ENCODE results near the gene LRRC4C.
"Not testable (repeated sequence)": the region's sequence is repeated elsewhere in the genome, so short reads cannot be mapped to it uniquely, and the experiment has no call there.

The LRRC4C gene

DNA sequence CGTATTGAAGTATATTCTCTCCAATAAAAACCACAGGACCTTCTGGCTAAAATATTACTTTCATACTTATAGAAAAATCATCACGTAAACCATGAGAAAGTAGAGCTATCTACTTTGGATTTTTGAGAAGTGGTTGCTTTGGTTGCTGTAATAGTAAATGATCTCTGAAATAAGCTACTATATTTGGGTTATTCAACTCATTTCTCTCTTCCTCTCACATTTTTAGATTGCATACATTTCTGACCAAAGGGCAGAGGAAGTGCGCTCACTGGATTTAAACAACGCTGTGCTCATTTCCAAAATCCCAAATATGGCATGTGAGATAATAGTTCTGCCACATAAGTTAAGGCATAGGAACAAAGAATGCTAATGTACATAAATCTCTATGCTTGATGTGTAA is 357.0 kb downstream of the LRRC4C start:
- DNase-seq, result no peak

DNA sequence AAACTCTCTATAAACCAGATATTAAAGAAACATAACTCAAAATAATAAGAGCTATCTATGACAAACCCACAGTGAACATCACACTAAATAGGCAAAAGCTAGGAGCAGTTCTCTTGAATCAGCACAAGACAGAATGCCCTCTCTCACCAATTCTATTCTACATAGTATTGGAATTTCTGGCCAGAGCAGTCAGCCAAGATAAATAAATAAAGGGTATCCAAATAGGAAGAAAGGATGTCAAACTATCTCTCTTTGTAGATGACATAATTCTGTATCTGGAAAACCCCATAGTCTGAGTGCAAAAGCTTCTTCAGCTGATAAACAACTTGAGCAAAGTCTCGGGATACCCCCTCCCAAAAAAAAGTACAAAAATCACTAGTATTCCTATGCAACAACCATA is 359.8 kb downstream of the LRRC4C start:
- no peak for DNase-seq

DNA sequence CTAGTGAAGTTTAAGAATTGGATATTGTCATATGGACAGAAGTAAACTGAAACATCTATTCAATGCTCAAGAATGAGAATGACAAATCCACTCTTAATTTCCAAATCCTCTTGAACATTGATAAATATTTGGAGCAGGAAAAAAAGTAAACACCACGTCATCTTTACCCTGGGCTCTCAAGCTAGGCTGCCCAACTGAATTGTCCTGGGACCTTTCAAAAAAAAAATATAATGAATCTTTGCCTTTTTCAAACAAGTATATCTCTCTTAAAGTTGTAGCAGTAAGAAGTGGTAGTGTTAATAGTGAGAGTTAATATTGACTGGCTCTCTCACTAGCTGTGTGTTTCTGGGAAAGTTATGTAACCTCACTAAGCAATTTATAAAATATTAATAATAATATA is 374.3 kb downstream of the LRRC4C start:
- no peak for DNase-seq

DNA sequence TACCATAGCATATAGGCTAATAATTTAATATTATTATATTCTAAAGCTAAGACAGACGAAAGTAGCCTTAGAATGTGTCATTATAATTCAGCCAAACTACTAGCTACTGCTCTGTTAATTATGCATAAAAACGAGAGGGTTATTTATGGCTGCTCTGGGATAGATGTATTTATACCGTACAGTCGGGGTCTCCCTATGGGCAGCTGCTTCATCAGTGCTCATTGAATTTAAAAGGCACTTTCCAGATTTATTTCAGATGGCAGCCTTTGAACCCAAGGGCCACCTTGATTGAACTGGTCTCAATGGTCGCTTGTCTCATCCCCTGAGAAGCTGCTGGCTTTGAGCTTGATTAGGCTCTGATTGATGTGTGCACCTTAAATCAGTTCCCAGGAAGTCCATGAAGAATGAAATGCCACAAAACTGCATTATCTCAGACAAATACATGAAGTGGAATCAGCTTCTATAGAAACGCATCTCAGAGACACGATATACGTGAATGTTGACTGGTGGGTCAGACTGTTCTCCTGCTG is 377.6 kb downstream of the LRRC4C start:
- no peak for DNase-seq

DNA sequence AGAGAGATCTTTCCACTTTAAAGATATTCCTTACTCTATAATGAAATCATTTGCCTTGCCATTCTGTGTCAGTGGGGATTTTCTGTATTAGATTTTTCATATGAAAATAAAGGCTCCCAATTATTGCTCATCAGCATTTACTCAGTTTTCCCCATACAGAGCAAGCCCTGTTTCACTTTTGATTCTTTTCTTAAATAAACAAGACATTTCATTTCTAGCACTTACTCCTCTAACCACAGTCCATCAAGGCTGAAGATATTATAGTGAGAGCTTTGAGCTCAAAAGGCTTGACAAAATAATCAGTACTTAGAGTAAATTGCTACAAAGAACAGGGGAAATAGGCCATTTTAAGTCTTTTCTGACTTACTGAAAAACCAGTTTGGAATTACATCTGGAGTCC is 385.1 kb downstream of the LRRC4C start:
- DNase-seq, result no peak

DNA sequence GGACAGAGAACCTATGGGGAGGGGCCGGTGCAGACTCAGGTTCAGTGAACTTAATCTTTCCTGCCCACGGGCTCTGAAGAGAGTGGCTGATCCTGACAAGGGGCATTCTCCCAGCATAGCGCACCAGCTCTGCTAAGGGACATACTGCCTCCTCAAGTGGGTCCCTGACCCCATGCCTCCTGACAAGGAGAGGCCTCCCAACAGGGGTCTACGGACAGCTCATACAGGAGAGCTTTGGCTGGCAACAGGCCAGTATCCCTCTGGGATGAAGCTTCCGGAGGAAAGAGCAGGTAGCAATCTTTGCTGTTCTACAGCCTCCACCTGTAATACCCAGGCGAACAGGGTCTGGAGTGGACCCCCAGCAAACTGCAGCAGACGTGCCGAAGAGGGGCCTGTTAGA is 394.0 kb downstream of the LRRC4C start:
- DNase-seq, result no peak

DNA sequence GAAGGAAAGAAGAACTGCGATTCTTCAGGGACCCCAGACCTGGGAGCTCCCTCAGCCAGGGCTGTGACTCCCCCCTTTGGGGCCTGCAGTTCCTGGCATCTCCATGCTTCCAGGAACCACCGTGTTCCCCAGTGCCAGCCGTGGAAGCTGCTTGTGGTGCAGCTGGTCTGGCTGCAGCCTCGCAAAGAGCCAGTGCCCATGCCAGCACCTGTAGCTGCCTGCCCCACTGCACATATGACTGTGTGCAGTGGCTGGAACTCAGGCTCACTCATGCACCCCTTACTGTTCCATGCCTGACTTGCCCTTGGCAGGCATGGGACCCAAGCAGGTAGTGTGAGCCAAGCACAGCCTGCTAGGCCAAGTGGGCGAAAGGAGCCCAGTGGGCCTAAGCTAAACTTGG is 401.3 kb downstream of the LRRC4C start:
- DNase-seq, result no peak

DNA sequence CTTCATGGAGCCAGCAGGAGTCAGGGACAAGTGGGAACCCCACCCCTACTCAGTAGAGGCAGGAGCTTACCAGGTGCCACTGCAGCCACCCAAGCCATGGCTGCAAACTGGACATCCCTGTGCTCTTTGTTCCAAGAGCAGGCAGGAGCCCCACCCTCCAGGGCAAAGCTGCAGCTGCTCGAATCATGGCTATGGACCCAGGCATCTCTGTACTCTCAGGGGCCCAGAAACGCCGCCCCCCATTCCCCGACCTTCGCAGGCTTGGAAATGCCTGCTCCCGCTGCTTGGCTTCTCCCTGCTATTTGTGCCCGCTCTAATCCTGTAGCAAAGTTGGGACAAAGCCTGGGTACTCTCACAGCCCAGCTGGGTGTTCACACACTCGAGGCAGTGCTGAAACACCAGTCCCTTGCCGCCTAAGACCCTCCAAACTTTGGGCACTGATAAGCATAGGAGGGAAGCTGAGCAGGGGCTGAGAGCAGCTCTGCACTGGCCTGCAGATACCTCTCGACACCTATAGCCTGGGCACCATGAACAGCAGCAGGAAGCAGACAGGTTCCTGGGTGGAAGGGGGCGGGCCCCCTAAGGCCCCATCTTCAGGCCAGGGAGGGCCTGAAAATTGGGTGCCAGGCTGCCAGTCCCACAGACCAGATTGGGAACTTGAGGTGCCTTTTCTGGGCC is 402.4 kb downstream of the LRRC4C start:
- DNase-seq, result no peak

DNA sequence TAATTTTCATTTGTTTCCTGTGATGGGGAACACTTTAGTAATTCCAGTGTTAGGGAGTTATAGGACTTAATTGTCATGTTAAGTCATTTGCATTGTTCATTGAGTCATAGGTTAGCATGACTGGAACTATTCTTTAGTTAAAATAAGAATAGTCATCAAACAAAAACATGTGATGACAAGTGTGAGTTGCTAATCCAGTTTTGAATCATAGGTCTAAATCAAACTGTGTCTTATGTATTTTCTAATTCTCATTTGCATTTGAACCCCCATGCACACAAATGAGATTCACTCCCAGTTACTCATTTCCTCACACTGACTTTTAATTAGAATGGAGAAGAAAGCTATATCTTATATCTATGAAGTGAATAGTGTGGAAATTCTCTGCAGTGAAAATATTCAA is 405.6 kb downstream of the LRRC4C start:
- DNase-seq, result no peak

DNA sequence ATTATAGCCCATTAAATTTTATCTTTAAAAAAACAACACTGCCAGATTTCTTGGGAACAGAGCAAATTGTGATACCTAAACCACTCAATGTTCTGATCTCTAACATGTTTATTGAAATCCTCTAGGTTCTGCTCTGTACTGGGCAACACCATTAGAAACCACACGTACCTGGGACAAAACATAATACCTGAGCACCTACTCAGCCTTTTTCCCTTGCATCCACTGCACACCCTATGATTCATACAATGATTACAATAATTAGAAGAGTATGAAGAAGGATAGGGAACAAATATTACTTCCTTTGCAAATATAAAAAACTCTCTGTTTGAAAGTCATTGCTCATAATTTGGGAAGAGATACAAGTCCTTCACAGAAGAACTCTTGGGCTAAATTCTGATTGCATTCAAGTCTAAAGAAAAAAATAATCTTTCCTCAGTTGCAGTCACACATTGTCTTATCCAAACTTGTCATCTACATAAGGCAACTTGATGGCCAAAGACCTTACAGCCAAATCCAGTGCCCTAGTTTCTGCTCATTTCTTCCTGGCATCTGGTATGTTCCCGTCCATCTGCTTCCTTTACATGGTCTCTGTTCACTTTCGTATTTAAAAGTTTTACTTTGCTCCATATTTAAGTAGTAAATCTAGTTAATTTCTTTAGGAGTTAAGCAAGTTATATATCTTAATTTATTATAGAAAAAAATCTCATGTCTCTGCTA is 407.4 kb downstream of the LRRC4C start:
- no peak for DNase-seq

DNA sequence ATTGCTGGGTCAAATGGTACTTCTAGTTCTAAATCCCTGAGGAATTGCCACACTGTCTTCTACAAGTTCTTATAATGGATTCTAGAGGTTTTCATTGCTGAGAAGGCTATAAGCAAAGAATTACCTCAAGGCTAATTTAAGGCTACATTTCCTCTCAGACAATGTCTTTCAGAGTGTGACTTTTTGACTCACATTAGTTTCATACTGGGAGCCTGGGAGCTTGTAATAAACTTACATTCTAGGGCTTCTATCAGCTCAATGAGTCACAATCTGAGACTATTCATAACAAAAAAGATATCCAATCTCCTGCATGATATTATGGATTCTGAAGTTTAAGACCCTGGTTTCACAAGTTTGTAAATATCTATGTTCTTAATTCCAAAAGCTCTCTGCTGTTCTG is 408.7 kb downstream of the LRRC4C start:
- no peak for DNase-seq

DNA sequence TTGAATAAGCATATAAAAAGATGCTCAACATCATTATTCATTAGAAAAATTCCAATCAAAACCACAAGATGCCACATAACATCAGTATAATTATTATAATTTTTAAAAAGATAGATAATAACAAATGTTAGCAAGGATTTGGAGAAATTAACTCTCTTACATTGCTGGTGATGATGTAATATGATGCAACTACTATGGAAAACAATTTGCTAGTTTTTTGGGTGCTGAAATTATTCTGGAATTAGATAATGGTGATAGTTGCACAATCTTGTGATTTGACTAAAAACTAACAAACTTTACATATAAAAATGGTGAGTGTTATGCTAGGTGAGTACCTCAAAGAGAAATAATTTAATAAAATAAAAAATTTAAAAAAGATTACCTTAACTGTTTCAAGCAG is 412.2 kb downstream of the LRRC4C start:
- DNase-seq, result no peak

DNA sequence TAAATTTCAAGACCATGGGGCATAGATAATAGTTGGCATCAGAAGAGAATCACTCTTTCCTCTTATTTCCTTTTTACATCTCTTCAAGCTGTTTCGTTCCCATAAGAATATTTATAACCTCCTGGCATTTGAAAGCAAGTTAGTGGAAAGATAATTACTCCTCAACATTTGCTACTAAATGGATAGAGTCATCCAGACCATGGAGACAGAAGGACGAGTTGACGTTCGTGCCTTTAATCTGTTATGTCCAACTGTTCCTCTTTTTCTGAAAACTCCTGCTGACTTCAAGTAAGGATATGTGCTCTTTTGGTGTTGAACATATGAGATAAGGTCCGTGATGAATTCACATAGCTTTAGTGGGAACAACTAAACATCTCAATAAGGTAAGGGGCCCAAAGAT is 414.2 kb downstream of the LRRC4C start:
- DNase-seq, result no peak

DNA sequence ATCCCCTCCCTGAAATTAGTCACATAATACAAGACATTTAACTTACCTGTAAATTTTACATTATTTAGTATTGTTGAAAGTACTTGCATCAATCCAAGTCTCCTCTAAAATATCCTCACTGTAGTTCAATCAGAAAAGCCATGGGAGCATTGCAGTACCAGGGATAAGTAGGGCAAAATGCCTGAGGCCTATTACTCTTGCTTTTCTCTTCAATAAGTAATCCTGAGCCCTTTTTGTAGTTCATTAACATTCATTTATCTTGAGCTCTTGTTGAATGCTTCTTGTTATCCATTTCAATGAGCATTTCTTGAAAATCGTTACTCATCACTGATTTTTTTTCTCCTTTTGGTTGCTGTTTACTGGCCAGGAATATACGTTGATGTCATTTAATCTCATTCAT is 414.7 kb downstream of the LRRC4C start:
- DNase-seq, result no peak

DNA sequence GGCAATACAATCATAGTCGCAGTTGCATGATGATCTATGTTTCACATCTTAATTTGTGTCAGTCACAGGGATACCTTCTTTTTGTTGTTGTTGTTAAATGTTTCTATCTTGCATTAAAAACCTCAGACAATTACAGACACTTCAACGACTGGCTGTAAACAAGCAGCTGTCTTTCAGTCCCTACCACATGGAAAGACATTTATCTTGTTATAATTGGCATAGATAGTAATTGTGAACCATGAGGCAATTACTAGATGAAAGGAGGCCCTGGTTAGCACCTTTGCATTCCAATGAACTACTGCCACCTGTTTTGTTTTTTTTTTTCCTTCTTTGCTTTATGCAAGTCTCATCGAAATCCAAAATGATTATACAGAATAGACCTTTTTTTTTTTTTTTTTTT is 416.8 kb downstream of the LRRC4C start:
- DNase-seq, result no peak

DNA sequence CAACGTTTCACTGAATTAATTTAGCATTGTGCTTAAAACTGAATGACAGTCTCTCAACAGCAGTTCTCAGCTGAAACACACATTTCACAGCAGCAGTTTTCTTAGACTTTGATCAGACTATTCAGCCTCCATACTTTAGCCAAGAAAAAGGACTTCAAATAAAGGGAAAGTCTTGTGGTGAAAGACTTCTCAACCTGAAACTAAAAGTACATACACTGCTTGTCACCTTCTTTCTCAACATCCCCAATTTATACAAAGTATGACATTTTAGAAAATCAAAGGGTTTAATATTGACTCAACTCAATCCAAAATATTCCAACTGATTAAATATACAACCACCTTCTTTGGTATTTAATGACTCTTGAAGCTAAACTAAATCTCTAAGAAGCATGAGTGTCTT is 419.0 kb downstream of the LRRC4C start:
- no peak for DNase-seq

DNA sequence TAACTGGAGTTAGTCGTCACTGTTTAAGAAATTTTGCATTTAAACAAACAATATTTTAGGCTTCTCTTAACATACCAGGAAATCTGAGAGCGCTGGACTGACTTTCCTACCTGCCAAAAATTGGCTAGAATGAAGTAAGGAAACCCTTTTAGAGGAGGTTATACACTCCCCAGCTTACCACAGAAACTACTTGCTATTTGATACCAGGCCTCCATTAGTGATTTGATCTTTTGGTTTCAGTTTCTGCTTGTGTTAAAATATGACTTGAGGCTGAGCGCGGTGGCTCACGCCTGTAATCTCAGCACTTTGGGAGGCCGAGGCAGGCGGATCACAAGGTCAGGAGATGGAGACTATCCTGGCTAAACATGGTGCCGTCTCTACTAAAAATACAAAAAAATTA is 419.9 kb downstream of the LRRC4C start:
- no peak for DNase-seq

DNA sequence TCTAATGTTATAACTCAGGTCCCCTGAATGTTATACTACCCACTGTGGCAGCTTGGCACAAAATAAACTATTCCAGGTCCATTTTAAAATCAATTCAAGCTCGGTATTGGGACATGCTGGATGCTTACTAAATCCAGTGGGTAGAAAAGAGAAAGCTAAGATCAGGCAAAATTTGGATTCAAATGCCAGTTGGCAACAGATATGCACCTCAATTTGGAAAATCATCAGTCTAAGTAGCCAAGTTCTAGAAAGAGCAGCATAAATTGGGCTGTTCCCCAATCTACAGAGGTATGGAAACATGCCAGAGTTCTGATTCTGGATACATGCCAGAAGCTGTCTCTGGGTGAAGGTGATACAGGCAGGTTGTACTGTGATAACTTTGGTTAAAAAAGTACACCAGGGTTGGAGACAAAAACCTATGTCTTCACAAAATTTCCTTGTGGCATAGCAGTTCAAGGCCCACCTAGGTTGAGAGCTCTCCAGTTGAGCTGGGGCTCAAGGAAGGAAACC is 427.8 kb downstream of the LRRC4C start:
- no peak for DNase-seq

DNA sequence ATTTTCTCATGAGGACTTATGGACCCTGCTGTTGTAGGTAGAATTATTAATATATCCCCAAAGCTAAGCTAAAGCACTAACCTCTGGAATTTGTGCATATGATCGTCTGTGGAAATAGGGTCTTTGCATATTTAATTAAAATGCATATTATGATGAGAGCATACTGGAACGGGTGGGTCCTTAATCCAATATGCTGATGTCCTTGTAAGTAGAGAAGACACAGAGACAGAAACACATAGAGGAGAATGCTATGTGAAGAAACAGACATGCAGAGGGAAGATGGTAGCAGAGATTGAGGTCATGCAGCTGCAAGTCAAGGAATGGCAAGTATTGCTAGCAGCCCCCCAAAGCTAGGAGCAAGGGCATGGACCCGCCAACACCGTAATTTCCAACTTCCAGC is 439.2 kb downstream of the LRRC4C start:
- no peak for DNase-seq

DNA sequence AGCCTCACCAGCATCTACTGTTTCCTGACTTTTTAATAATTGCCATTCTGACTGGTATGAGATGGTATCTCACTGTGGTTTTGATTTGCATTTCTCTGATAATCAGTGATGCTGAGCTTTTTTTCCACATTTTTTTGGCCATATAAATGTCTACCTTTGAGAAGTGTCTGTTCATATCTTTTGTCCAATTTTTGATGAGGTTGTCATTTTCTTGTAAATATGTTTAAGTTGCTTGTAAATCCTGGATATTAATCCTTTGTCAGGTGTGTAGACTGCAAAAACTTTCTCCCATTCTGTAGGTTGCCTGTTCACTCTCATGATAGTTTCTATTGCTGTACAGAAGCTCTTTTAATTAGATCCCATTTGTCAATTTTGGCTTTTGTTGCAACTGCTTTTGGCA is 439.8 kb downstream of the LRRC4C start:
- DNase-seq, result not testable (repeated sequence)

DNA sequence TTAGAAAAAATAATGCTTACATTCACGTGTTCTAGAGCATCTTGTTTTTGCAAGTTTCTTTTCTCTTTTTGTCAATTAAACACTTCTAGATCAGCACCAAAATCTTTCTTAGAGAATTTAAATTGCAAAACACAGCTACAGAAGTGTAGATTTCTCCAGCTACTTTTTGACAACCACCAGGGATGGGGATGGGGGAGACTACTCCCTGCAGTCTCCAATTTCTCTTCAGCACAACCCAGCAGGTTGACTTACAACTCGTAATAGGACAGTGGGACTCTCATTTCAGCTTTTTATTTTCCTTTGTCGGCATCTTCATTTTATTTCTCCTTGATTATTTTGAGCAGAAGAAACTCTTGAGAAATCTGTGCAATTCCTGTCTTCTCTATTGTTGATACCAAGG is 441.2 kb downstream of the LRRC4C start:
- DNase-seq, result no peak

DNA sequence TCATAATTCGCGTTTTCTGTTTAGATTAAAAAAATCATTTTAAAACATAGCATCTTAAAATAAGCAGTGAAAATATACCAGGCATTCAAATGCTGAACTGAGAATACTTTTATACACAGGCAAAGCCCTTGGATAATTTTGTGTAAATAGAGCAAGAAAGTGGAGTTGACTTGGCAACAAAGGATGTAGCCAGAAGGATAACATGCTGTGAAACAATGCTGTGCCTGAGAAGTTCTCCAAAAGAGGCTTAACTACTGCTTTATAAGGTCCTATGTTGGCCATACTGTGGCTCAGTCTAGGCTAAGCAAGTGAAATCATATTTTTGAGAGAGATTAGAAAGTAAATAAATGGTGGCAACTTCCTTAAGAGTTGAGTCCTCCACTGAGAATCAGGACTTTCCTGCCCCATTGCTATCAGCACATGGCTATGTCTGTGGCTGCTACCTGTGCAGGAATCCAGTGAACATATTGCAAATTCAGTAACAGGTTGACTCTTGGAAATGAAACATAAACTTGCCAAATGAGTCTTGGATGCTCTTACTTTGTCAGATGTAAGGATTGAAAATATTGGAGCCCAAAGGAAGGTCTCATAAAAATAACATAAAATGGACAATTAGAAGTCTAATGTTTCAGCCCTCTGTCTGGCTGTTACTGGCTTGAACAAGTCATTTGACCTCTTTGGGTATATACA is 448.9 kb downstream of the LRRC4C start:
- no peak for DNase-seq

DNA sequence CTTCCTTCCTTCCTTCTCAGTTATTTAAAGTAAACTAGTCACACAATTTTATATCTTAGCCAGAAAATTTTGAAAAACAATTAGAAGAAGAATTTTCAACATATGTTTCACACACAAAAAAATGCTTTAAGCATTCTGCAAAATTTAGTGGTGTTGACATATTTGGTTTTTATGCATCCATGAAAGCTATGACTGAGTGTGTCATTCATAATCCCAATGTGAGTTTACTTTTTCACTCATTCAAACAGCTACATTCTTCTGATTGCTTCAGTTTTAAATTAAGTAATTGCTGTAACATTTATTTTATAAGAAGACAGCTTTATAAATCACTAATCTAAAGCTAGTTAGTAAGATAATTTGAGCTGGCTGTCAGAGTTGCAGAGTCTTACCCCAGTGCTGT is 453.5 kb downstream of the LRRC4C start:
- no peak for DNase-seq
